EH (cell line): ENCODE data around the gene PLXNA4.

Experiments
- DNase-seq: peaks from one replicate; pipeline ENCODE4 v3.0.0-alpha.2; 2015; ENCODE audit warnings: low read depth

PLXNA4 gene

DNA sequence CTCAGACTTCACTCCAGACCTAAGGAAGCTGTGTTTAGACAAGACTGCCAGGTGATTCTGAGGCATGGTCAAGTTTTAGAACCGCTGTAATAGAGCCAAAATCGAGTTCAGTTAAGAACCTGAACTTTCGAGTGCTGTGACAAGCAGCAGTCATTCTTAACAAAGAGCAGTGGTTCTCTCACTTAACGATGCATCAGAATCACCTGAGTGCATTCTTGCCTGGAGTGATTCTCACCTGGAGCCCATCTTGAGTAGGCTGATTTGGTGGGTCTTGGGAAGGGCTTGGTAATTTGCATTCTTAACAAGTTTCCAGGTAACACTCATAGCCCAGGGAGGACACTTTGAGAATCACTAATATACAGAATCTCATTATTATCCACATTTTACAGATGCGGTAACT, 44.7 kb downstream of the PLXNA4 start:
- DNase-seq: no peak

DNA sequence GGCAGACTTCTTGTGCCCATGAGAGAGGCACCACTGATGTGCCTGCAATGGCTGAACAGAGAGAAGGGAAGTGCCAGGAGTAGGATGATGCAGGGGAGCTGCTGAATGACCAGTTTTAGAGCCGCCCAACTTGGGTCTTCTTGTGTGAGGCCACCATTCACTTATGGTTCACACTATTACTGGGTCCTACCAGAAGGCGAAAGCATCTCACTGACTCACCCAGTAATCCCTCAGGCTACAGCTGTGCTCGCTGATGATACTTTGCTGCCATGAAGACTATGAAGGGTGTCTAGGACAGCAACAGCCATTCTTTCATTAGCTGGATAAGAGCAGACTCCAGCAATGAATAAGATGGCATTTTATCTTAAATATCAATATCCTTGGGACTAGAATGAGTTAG, 47.6 kb downstream of the PLXNA4 start:
- no peak for DNase-seq

DNA sequence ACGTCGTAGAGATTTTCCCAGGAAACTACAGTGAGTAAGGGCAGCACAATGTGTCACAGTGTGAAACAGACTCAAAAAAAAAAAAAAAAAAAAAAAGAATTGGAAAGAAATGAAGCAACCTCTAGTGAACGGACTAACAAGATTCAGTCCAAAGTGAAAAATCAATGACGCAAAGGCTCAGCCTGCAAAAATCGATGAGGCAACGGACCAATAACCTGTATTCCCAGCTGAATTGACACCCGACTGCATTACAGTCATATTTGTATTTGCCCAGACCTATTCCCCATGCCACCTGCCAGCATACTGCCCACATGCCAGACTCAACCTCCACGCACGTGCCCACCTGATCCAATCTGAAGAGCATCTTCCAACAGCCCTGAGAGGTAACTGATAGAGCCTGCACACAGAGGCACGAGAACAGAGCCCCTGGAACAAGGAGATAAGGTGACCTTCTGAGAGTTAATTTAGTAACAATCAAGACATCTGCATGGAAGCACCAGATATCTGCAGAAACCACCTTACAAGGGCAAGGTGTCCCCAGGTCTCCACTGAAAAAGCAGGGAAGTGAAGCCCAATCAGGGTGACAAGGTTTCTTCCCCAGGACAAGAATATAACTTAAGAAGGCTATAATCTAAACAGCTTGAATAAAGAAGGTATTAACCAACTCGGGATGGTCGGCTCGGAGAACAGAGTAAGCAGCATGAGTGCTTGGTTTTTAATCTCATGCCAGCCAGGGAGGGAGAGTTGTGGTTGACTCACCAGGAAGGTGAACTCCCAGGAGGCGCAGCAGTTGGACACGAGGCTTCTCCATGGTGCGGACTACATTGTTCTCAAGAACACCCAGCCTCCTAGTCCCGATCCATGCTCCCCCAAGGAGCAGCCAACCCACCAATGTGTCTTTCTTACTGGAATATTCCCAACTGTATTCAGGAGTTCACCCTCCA, 48.5 kb downstream of the PLXNA4 start:
- no peak for DNase-seq

DNA sequence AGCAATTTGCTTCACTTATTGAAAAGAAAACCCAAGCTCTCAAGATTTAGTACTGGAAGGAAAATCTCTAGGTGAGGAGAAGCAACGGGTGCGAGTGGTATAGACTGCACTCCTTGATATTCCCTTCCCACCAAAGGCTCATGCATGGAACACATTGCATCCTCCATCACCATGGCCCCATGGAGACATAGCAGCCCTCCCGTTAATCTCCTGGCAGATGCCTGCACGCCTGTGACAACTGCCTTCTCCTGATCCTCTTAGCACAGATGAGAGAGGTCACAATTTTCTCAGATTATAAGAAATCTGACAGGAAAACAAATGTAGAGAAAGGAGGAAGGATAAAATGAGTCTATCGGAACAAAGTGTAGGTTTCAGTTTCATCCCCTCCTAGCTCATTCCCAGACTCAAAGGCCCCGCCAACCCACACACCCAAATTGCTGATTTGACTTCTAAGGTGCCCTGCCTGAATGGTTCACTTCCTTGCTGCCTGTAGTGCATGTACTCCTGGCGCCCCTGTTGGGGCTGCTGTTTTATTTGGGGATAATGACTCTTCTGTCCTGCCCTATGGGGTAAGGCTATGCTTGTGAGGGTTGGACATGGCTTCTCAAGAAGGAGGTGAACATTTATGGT, 50.0 kb downstream of the PLXNA4 start:
- no peak for DNase-seq

DNA sequence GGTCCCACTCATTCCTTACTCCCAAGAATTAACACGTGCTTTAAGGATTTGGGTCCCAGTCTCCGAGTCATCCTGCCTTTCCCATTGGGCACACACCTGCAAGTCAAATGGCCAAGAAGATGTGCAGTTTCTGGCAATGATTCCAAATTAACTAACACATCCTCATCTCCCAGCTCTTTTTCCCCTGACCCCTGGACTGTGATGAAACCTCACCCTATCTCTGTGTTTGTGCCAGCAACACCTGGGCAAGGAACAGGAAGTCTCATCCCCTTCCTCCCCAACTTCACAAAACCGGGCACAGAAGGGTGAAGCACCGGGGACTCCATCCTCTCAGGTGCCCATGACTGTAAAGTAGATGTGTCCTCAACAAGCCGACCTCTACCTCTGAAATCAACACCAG, 54.8 kb downstream of the PLXNA4 start:
- no peak for DNase-seq

DNA sequence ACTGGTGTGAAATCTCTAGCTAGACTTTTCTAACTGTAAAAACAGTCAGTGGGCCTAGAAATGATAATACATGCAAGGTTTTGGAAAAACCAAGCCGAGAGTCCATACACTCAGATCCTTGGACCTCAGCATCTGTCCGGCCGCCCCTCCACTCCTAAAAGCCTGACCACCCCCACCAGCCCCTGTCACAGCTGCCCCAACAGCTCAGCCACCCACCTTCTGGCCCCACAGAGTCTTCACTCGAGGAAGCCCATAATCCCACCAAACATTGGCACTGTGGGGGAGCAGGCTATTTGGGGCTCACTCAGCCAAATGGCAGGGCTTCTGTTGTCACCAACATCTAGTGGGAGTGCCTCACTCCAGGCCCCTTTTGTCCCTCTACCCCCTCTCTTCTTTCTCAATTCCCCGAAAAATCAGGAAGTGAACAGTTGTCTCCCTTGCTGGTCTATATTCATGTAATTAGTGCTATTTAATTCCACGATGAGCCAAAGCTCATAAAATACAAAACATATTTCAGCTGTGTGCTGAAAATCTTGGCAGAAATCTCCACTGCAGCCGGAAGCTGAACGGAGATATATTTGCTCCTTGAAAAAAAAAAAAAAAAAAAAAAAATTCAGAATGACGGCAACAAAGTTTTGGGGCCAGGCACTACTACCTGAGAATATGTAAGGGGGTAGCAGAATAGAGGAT, 55.5 kb downstream of the PLXNA4 start:
- no peak for DNase-seq

DNA sequence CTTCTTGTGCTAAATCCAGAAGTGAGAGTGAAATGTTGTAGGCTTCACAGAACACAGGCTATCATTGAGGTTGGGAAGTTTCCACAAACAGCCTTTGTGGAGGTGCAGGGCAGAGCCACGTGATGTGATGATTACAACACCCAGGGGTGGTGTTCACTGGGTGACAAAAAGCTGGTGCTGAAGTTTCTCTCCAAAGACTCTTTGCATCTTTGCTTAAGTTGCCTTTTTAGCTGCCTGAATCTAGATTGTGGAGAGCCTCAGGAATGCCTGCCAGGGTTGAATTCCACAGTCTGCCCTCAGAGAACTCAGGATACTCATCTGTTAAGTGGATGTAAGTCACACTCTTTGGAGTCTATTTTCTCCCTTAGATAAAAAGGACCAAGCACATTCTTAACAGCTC, 56.3 kb downstream of the PLXNA4 start:
- no peak for DNase-seq

DNA sequence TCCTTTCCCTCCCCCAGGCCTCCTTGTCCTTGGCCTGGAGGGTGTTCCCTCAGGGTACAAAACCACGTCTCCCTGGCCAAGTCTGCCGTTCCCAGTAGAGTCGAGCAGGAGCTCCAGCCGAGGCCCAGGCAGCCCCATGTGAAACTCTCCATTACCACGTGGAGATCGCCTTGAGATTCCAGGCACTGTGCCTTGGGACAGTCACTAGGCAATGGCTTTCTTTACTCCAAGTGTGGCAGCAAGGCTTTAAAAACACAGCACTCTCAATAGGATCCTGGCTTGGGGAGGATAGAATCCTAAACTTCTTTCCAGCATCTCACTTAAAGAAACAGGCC, 57.5 kb downstream of the PLXNA4 start:
- DNase-seq: no peak

DNA sequence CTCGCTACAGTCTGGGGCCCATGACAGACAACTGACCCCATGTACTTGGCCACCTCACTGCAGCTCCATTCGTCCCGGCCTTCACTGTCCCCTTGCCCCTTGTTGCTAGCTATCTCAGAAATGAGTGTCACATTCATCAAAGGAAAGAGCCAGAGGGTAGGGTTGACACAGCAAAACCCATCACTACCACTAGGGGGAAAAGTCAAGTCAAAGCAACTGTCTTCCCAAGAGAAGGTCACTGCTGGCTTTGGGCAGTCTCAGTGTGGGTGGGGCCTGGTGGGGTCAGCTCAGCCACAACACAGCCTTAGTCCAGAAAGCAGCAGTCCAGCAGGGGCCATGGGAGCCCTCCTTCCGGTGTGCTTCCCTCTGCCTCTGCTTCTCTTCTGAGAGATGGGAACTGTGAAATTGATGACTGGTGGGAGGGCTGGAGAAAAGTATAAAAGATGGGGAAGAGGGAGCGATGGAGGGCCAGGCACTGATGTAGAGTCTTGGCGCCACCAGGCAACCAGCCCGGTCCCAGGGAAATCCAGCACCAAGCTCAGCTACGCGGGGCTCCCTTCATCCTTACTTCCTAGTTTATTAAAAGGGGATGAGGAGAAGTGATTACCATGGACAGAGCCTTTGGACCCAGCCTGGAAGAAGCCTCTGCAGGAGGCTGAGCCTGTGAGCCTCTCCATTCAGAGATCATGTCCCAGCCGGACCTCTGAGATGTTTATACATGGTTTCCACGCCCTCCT, 58.0 kb downstream of the PLXNA4 start:
- peak; percentile 2 for DNase-seq

DNA sequence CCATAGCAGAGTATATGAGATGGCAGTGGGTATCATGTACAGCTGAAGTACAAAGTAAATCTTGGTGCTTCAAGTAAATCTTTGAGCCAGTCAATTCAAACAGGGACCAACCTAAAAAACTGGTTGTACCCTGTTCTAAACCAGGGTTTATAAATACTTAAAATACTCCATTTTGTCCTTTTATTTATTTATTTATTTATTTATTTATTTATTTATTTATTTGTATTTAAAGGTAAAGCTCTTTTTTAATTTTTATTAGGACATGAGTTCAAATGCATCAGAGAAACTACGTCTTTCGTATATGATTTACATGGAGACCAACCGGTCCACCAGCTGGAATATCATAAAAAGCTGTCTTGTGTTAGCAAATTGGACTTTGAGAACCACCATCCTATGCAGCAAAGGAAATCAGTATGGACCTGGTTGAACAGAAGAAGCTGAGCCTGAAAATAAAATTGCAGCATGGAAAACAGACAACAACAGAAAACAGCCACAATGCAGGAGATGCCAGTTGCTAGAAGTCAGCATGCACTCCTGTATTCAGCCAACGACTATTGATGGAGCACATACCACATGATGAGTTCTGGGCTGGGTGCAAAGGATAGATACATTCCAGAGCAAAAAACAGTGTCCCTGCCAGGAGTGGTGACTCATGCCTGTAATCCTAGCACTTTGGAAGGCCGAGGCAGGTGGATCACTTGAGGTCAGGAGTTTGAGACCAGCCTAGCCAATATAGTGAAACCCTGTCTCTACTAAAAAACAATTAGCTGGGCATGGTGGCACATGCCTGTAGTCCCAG, 60.0 kb downstream of the PLXNA4 start:
- peak; percentile 37 for DNase-seq

DNA sequence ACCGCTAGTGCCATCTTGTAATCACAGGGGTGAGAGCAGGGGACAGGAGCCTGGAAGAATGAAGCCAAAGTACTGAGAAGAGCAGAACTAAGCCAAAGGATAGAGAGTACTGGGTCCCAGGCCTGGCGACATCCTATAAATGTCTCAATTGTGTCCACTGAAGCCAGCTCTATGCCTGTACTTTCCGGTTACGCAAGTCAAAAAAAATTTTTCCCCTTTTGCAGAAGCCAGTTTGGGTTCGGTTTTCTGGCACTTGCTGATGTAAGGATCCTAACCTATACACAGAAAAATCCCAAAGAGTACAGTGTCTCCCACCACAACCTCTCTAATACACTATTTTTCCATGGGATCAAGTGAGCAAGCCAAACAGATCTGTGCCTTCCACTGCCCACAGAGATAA, 61.1 kb downstream of the PLXNA4 start:
- DNase-seq: no peak

DNA sequence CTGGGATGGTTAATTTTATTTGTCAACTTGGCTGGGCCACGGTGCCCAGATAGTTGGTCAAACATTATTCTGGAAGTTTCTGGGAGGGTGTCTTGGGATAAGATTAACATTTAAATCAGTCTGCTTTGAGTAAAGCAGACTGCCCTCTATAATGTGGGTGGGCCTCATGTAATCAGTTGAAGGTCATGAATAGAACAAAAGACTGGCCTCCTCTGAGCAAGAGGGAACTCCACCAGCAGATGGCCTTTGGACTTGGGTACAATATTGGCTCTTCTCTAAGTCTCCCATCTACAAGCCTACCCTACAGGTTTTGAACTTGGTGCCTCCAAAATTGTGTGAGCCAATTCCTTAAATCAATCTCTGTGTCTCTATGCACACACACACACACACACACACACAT, 61.8 kb downstream of the PLXNA4 start:
- no peak for DNase-seq

DNA sequence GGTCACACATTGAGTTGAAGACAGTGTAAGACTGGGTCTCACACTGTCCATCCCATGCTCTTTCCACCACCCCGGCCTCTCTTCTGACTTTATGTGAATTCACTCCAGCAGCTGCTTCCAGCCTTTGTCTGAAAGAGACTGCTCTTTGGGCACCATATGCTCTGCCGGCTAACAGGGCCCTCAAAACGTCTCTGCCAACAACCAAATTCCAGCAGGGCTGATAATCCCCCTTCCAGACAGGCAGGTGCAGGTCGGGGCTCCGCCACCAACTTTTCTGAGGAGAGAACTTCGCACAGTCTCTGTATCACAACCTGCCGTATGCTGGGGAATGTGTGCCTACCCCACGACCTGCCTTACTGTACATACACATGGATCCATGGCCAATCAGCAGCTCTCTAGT, 64.3 kb downstream of the PLXNA4 start:
- DNase-seq: no peak

DNA sequence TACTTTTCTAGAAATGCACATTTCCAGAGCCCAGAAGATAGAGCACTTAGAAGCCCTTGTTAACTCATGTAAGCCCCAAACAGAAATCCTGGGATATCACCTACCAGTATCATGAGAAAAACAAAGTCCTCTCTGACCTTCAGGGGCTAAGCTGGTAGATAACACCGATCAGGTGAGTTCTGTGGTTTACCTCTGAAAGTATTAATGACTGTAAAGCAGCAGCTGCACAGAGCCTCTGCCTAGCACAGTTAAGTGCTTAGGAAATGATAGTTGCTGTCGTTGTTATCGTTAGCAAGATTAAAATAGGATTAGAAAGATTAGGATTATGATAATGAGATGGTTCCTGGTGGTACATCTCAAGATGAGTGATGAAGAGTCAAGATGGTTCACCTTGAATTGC, 64.9 kb downstream of the PLXNA4 start:
- no peak for DNase-seq

DNA sequence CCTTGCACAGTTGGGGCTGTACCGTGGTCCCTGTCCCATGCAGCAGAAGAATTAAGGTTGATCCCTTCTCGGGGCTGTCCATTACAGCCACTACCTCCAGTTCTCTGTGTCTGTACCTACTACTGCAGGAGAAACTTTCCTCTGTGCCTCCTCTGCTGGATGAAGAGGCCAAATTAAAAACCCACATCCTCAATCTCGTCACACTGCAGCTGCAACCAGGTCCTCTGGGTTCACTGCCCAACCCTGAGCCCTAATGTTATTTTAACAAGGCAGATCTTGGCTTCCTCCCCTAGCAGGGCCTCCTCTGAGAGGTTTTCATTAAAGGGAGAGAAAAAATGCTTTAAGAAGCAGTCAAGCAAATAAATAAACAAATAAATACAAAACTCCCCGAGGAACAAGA, 66.6 kb downstream of the PLXNA4 start:
- DNase-seq: no peak

DNA sequence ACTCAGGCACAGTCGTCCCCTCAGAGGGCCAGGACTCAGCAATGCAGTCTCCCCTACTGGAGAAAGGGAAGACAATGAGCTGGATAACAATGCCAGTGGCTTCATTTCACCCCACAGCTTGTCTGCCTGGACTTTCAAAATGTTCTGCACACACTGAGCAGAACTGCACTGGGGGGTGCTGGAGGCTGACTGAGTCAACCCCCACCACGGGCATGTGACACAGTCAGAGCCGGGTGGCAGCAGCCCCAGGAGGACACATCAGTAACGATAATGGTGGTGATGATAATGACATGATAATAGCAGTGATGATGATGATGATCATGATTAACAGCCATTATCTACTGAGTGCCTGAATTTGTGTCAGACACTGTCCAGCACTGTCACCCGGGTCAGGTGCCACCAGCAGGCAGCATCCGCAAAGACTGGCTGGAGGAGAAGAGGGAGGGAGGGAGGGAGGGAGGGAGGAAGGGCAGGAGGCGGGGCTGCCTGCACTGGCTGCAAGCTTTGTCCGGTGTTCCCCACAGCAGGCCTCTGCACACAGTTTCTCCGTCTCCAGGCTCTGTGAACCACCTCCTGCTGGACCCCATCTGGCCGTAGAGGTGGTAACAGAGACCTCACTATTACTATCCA, 67.4 kb downstream of the PLXNA4 start:
- no peak for DNase-seq

DNA sequence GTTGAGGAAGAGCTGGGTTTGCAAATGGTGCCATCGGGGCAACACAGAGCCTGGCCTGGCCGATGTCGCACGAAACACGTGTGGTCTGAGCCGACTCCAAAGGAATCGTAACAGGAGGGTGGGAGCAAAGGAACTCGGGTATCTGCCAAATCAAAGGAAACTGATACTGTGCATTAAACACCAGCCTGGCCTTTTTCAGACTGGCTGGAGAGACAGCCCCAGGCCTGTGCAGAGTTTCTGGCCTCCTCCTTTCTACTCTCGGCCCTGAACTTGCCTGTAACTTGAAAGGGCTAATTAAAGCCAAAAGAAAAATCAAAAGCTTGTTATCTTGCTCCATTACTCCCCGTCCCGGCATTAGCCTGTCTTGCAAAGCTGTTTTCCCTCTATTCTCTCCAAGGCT, 71.4 kb downstream of the PLXNA4 start:
- no peak for DNase-seq

DNA sequence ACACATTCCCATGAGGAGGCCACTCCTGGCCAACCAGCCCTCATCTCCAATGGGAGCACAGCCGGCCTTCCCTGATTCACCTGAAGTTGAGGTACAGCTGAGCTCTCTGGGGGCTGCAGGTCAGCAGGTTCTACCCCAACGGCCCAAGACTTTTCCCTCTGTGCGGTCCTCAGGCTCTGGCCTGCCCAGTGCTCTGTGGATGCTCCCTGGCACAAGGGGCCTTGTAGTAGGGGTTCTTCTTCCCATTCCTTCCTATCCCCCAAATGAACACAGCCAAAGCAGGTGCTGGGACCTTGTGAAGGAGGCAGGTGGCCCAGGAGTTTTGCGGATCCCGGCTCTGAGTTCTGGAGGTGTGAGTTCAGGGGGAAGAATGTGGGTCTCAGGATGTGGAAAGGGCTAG, 72.2 kb downstream of the PLXNA4 start:
- DNase-seq: no peak

DNA sequence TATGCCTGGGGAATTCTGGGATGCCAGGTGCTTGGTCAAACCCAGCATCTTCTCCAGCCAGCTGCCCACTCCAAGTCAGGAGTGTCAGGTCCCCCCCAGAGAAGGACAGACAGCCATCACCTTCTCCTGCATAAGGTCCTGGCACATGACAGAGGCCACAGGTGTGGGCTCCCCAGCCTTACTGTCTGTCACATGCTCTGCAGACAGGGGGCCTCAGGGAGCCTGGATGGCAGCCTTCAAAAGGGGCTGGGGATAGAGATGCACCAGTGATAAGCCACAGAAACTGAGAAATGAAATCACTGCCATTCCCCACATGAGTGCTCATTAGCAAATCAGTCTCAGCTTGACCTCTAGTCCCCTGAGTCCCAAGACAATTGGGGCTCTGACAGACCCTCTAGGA, 72.9 kb downstream of the PLXNA4 start:
- DNase-seq: no peak

DNA sequence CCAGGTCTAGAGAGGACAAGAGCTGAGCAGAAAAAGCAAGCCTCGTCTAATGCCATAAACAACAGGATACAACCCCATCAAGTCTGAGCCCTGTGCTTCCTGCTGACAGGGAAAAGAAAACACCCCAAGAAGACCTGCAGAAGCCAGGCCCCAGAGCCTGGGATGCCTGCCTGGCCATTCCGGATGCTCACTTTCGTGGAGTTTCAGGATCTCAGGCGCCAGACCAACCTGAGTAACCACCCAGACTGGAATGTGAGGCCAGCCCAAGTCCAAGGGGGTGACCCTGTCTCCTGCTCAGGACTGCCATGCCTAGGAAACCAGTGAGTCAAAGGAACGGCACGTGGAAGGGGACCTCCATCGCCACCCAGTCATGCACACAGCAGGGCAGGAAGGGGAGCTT, 74.3 kb downstream of the PLXNA4 start:
- peak; percentile 3 for DNase-seq
